NCI-H187 (cell line): ENCODE results near the gene SNX33.
"Not testable (repeated sequence)": the region's sequence is repeated elsewhere in the genome, so short reads cannot be mapped to it uniquely, and the experiment has no call there.

ENCODE experiments used
- DNase-seq, 2 experiments: peaks; one replicate each; lab custom pipeline; 2025; lab: John Stamatoyannopoulos, UW

Gene SNX33

GRCh38 chr15:75661756-75662140, 14.0 kb downstream of the SNX33 start:
- DNase-seq = no peak

GRCh38 chr15:75662823-75663519, 15.3 kb downstream of the SNX33 start:
- DNase-seq = no peak

DNA sequence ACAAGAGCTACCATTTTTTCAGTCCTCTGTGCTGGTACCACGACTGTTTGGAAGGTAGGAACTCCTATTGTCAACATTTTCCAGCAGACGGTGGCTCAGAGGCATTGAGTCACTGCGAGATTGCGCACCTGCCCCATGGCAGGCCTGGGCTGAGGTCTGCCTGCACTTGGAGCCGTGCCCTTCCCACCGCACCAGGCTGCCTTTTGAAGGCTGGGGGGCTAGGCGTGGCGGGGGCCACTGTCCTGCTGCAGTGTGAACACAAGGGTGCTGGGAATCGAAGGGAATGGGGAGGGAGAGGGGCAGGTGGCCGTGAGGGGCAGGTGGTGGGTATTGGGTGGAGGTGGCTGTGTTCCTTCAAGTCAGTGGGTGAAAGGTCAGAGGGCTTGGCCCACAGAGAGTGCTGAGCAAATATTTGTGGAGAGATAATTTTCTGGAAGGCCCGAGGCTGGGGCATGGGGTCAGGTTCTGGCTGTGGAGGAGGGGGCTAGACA, 16.3 kb downstream of the SNX33 start:
- DNase-seq = no peak

- no peak for DNase-seq
These were observed 19.2 kb downstream of the SNX33 start for GRCh38 chr15:75666823-75667501.

DNA sequence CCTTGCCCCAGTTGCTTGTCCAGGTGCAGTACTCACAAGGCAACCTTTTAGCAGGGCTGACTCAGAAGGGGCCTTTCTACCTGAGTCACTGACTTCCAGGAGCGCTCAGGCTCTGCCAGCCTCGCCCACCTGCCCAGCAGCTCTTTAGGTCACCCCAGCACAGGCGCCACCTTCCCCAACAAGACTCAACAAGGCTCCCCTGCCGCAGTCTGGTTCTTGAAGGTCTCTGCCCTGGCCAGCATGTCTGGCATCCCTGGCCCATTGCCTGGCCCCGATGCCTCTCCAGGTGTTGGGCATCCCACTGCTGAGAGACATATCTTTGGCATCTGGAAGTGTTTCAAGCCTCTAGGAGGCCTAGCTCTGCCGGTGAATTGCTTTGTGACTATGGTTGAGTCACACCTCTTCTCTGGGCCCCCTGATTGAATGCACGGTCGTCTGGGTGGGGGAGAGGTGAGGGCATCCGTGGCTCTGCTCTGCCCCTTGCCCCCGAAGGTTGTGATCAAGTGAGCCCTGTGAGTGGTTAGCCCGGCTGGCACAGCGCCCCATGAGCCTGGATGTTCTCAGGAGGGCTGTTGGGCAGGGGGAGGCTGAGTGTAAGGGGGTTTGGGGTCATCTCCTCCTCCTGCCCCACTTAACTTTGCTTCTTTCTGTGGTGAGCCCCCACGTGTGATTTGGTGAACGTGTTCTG, 21.6 kb downstream of the SNX33 start:
- no peak for DNase-seq

- no peak for DNase-seq
These were observed 22.1 kb downstream of the SNX33 start for GRCh38 chr15:75669879-75670212.

GRCh38 chr15:75671730-75672602, 24.3 kb downstream of the SNX33 start:
- no peak for DNase-seq

DNA sequence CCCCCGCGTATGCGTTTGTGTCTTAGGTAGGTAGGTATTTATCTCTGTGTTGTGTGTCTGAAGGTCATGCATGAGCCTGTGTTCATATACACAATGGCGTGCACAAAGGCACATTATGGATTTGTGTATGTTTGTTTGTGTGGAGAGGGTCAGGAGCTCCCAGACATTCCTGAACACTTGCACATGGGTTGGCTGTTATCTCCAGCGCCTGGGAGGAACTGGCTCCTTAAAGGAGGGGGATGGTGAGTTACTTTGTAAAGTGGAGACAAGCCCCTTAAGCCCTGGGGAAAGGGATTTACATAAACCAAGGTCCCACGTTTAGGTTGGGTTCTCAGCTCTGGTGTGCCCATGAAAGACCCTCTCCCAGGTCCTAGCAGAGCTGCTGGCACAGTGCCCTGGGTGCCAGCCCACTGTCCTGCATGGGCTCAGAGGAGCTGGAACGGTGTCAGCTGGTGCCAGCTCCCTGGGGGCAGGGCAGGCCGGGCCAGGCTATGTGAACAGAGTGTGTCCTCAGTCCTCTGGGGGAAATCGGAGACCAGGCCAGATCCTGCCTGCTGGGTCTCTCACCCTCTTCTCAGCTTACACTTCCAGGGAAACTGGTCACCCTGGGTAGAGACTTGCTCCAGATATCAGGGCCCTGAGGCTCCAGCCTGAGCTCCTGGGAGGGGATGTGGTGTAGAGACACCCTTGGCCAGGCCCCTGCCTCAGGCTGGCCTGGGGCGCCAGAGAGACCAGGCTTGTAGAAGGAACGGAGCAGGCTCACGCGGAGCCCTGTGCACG, 25.1 kb downstream of the SNX33 start:
- DNase-seq = no peak

DNA sequence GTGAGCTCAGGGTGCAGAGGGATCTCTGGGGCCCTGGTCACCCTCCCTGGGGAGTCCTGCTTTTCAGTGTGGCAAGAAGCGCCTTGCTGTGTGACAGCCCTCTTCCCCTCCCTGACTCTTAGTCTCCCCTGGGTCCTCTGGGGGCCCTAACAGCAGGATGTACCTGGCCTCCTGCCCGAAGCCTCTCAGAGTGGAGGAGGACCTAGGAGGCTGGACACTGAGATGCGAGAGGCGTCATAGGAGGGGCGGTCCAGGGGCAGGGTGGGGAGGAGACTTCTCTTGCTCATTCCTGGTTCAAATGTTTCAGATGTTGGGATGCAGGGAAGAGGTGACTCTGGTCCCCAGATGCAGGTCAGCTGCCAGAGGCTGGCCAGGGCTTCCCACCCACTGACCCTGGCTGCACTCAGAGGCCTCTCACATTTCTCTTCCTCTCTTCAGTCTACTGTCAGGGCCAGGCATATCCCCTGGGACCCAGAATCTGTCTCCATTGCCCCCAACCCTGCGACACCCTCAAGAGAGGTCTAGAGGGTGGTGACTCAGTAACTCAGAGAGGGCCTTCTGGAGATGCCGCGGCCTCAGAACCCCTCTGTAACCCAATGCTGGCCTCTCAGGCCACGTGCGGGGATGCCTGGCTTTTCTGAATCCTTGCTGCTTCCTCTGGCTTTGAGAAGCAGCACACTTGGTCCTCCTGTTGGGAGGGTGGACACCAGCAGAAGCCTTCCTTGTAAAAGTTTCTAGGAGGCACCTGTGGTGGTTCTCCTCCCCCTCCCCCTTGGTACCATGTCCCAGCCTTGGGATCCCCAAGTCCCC, 25.9 kb downstream of the SNX33 start:
- DNase-seq = no peak

- no peak for DNase-seq
These were observed 26.7 kb downstream of the SNX33 start for GRCh38 chr15:75674366-75674765.

DNA sequence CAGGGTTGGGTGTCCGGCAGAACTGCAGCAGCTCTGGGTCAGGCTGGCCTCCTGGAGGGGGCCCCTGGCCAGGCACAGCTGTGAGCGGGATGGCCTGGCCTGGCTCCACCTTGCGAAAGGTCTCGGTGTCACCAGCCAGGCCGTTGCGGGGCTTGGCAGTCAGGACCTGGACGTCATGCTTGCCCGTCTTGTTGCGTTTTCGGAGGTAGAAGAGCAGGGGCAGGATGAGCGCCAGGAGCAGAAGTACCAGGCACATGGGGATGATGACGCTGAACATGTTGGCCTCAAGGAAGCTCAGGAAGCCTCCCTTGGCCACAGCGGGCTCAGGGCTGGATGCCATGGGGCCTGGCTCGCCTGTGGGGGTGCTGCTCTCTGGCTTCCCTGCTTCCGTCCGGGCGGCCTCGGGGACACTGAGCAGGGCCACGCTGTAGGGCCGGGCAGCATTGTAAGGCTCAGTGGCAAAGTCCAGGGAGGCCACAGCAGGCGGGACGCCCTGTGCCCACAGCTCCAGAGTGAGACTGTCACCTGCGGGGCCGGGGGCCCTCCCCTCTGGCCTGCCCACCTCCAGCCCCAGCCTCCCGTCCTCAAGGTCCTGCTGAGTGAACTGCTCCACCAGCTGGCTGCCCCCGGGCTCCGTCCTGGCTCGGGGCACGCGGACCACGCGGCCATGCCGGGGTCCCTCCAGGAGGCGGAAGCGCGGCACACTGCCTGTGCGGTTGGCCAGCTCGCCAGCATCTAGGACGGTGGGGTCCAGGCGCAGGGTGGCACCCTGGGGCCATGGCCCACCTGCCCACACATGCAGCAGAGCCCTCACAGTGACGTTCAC, 28.1 kb downstream of the SNX33 start:
- no peak for DNase-seq

DNA sequence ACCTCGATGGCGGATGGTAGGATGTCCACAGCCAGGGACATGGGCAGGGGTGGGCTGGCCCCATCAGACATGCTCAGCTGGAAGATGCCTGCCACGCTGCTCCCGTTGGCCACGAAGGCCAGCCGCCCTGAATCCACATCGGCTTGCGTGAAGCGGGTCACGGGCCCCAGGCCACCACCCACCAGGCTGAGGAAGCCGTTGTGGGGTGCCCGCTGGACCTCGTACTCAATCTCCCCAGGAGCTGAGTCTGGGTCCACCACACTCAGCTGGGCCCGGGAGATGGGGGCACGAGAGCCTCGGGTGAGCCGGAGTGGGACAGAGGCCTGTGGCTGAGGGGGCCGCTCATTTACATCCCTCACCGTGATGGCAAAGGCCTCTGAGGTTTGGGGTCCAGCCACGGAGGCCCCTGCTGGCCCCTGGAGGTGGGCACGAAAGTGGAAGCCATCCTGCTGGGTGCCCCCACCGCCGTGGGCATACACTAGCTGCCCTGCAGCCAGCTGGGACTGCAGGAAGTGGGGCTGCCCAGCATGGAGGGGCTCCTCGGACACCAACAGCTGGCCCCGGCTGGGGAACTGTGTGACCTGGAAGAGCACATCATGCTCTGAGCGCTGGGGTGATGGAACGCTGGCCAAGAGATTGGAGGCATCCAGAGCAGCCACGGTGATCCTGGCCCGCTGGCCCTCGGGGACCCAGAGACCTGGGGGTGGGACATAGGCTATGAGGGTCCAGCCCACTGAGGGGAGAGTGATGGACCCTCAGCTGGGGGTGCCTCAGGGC, 29.2 kb downstream of the SNX33 start:
- DNase-seq = no peak

DNA sequence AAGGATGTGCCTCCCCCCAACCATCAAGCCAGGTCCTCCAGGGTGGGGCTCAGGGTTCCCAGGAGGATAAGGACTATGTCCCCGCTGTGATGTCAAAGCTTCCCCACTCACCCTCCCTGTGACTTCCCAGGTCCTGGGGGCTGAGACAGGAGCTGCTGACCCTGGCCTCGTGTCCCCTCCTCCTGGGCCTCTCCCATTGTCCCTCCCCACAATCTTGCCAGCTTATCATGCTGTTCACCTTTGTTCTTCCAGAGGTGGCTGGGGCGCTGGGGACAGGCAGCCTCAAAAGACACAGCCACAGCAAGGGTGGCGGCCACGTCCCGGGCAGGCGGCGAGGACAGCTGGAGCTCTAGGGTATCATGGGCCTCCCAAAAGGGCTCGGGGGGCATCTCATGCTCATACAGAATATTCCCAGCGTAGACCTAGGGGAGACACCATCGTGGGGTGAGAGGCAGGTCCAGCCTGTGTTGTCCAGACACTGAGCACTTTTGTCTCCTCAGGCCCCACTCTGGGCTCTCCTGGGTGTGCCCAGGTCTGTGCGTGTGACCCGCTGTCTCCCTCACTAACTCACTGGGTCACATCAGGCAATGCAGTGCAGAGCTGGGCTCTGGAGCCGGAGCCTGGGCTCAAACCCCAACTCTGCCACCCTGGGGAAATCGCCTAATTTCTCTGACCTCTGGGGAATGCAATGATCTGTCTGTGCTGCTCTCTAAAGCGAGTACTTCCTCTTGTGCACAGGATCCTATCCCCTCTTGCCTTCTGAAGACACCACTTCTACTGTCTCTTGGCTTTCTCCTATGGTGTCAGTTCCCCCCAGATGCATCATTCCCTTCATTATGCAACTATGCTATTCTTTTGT, 30.0 kb downstream of the SNX33 start:
- DNase-seq = no peak

DNA sequence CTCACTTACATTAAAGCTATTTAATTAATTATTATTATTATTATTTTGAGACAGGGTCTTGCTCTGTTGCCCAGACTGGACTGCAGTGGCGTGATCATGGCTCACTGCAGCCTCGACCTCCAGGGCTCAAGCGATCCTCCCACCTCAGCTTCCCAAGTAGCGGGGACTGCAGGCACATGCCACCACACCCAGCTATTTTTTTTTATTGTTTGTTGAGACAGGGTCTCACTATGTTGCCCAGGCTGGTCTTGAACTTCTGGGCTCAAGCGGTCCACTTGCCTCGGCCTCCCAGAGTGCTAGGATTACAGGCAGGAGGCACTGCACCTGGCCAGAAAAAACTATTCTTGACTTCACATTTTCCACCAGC, 30.6 kb downstream of the SNX33 start:
- DNase-seq = not testable (repeated sequence)

DNA sequence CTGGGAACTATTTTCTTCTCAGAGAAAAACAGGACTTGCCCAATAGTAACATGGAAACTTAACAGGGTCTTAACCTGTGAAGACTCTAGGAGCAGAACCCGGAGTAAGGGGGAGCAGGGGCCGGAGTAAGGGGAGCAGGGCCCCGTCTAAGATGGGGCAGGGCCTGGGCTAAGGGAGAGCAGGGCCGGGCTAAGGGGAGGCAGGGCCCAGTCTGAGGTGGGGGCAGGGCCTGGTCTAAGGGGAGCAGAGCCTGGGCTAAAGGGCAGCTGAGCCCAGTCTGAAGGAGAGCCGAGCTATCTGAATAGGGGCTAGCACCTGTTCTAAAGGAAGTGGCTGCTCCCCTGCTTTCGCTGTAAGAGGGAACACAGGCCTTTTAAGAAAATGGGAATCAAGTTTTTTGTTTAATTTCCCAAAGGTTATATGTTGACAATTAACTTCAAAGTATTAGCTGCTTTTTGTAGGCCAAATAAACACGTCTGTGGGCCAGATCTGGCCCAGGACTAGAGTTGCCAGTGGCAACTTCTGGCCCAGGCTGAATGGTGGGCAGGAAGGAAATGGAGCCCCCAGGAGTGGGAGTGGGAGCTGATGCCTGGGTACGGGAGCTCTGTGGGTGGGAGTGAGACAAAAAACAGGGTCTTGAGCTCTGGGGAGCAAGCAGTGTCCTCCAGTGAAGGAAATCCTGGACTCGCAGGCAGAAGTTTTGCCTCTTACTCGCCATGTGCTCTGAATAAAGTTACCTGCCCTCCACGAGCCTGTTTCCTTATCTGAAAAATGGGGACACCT, 32.5 kb downstream of the SNX33 start:
- DNase-seq = no peak

DNA sequence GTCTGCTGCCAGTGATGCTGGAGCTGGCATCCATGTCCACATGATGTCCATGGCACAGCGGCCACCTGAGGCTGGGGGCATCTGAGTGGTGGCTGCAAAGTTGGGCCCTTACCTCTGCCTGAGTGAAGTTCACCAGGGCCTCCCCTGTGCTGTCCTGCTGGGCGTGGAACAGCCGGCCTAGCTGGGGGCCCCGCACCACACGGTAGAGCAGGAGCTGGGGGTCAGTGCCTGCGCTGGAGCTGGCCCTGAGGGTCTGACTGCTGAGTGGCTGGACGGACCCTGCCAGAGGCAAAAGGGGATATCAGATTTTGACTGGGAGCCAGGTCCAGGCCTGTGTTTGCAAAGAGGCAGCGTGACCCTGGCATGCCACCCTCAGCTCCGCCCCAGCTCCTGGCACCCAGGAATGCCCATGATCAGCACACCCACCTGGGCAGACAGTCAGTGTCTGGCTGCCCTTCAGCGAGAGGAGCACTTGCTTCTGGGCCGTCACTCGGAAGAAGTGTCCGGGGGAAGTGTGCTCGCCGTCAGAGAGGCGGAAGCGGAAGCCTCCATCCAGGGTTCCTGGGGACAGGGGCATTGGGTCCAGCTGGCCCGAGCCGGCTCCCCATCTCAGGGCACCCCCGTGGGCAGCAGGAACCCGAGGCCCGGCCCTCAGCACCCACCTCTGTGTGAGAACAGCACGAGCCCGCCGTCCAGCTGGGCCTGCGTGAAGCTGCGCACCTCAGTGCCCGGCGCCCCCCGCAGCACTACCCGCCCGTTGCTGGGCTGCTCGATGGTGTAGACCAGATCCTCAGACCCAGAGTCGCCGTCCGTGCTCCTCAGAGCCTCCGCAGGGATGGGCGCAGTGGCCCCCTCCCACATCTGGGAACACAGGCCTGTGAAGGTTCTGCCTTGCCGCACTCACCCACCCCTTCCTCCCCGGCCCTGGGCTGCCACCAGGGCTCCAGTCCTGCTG, 34.7 kb downstream of the SNX33 start:
- DNase-seq = no peak
